ENCODE results near the gene SYAP1. TPM values are rescaled to one million over a fixed set of nuclear protein-coding genes. Genes with fewer than 3 reads are reported as not detected.

The SYAP1 gene
- total RNA-seq, 1 experiment from 2014 or later, result 18.5 TPM

DNA sequence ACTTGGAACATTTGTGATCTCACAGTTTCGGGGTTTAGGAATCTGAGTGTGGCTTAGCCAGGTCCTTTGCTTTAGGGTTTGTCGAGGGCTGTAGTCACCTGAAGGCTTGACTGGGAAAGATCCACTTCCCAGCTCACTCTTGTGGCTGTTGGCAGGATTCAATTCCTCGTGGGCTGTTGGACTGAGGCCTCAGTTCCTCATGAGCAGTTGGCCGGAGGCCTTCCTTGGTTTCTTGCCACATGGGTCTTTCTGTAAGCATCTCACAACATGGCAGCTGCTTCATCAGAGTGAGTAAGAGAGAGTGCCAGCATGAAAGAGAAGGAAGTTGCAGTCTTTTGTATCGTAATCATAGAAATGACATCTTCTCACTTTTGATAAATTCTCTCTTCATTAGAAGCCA, 77.9 kb downstream of the SYAP1 start (continued):
- TF ChIP-seq, protein P1, sequence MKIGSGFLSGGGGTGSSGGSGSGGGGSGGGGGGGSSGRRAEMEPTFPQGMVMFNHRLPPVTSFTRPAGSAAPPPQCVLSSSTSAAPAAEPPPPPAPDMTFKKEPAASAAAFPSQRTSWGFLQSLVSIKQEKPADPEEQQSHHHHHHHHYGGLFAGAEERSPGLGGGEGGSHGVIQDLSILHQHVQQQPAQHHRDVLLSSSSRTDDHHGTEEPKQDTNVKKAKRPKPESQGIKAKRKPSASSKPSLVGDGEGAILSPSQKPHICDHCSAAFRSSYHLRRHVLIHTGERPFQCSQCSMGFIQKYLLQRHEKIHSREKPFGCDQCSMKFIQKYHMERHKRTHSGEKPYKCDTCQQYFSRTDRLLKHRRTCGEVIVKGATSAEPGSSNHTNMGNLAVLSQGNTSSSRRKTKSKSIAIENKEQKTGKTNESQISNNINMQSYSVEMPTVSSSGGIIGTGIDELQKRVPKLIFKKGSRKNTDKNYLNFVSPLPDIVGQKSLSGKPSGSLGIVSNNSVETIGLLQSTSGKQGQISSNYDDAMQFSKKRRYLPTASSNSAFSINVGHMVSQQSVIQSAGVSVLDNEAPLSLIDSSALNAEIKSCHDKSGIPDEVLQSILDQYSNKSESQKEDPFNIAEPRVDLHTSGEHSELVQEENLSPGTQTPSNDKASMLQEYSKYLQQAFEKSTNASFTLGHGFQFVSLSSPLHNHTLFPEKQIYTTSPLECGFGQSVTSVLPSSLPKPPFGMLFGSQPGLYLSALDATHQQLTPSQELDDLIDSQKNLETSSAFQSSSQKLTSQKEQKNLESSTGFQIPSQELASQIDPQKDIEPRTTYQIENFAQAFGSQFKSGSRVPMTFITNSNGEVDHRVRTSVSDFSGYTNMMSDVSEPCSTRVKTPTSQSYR (CRISPR knock-in tag; IDR thresholded peaks at IDR 0.05), result no peak
- TF ChIP-seq ZNF423 (CRISPR knock-in tag; IDR thresholded peaks at IDR 0.05) (no peak), NR1H2 (CRISPR knock-in tag; IDR thresholded peaks at IDR 0.05) (no peak)

DNA sequence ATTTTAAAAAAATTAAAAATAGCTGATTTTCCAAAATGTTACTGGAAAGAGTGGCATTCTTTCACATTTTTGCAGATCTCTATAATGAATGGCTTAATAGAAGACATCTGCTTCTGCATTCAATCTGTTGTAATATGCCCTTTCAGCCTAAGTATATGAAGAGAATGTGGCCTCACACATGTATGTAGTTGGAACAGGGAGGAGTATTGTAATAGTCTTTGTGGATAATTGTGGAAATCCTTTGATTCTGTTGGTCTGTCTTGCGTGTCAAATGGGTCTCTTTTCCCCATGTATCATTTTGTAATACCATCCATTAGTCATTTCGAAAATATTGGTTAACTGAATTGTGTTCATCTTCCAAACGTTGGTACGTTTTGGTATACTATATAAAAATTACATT, 78.4 kb downstream of the SYAP1 start:
- H3K27me3 Mint-ChIP-seq (ENCODE audit: low read depth), result no peaks in the 10 kb centered on the region
- H3K27ac Mint-ChIP-seq, result no peak overlapping the region
- H3K4me3 Mint-ChIP-seq, result no peak overlapping the region
- H3K36me3 Mint-ChIP-seq, result peaks cover 21% of the 10 kb centered on the region
- H3K9me3 Mint-ChIP-seq, result no peaks in the 10 kb centered on the region
- TF ChIP-seq SOX15 (CRISPR knock-in tag; IDR thresholded peaks at IDR 0.05), result no peak
- TF ChIP-seq ZNF317 (CRISPR knock-in tag; IDR thresholded peaks at IDR 0.05; ENCODE audit: borderline replicate concordance, low read depth), result no peak
- no peak for ATAC-seq
- ChIA-PET CTCF (no interaction called here), POLR2A (no interaction called here)
- no peaks in the 10 kb centered on the region for H3K4me1 Mint-ChIP-seq
- DNase-seq (ENCODE audit: low spot score), result no peak

DNA sequence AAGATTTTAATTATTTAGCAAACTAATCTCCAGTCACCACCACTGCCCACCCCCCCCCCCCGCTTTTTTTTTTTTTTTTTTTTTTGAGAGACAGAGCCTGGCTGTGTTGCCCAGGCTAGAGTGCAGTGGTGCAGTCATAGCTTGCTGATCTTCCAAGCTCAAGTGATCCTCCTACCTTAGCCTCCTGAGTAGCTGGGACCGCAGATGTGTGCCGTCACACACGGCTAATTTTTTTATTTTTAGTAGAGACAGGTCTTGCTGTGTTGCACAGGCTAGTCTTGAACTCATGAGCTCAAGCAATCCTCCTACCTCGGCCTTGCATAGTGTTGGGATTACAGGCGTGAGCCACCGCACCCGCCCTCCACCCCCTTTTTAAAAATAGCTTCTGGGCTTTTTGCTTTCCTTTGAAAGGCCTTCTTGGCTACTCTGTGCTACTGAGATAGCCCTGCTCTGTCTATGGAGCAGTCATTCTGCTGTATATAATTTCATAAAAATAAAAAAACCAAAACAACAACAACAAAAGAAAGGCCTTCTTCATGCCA, 85.6 kb downstream of the SYAP1 start:
- Mint-ChIP-seq H3K27me3 (ENCODE audit: low read depth) (no peaks in the 10 kb centered on the region), H3K4me1 (peaks cover 15% of the 10 kb centered on the region), H3K4me3 (no peak overlapping the region), H3K27ac (no peak overlapping the region), H3K9me3 (no peaks in the 10 kb centered on the region), H3K36me3 (peaks cover 5% of the 10 kb centered on the region; the same call in 1 of the 2 replicates)
- ATAC-seq, result no peak
- CTCF ChIA-PET, result no interaction called here
- POLR2A ChIA-PET, result no interaction called here
- no peak for DNase-seq (ENCODE audit: low spot score)
- TF ChIP-seq, protein P2, sequence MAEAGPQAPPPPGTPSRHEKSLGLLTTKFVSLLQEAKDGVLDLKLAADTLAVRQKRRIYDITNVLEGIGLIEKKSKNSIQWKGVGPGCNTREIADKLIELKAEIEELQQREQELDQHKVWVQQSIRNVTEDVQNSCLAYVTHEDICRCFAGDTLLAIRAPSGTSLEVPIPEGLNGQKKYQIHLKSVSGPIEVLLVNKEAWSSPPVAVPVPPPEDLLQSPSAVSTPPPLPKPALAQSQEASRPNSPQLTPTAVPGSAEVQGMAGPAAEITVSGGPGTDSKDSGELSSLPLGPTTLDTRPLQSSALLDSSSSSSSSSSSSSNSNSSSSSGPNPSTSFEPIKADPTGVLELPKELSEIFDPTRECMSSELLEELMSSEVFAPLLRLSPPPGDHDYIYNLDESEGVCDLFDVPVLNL (CRISPR knock-in tag; IDR thresholded peaks at IDR 0.05; ENCODE audit: borderline replicate concordance, low read depth), result no peak
- TF ChIP-seq RELA (CRISPR knock-in tag; IDR thresholded peaks at IDR 0.05; ENCODE audit: borderline replicate concordance), result no peak
- TF ChIP-seq, protein P3, sequence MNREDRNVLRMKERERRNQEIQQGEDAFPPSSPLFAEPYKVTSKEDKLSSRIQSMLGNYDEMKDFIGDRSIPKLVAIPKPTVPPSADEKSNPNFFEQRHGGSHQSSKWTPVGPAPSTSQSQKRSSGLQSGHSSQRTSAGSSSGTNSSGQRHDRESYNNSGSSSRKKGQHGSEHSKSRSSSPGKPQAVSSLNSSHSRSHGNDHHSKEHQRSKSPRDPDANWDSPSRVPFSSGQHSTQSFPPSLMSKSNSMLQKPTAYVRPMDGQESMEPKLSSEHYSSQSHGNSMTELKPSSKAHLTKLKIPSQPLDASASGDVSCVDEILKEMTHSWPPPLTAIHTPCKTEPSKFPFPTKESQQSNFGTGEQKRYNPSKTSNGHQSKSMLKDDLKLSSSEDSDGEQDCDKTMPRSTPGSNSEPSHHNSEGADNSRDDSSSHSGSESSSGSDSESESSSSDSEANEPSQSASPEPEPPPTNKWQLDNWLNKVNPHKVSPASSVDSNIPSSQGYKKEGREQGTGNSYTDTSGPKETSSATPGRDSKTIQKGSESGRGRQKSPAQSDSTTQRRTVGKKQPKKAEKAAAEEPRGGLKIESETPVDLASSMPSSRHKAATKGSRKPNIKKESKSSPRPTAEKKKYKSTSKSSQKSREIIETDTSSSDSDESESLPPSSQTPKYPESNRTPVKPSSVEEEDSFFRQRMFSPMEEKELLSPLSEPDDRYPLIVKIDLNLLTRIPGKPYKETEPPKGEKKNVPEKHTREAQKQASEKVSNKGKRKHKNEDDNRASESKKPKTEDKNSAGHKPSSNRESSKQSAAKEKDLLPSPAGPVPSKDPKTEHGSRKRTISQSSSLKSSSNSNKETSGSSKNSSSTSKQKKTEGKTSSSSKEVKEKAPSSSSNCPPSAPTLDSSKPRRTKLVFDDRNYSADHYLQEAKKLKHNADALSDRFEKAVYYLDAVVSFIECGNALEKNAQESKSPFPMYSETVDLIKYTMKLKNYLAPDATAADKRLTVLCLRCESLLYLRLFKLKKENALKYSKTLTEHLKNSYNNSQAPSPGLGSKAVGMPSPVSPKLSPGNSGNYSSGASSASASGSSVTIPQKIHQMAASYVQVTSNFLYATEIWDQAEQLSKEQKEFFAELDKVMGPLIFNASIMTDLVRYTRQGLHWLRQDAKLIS (CRISPR knock-in tag; IDR thresholded peaks at IDR 0.05; ENCODE audit: borderline replicate concordance), result no peak
- TF ChIP-seq, protein P4, sequence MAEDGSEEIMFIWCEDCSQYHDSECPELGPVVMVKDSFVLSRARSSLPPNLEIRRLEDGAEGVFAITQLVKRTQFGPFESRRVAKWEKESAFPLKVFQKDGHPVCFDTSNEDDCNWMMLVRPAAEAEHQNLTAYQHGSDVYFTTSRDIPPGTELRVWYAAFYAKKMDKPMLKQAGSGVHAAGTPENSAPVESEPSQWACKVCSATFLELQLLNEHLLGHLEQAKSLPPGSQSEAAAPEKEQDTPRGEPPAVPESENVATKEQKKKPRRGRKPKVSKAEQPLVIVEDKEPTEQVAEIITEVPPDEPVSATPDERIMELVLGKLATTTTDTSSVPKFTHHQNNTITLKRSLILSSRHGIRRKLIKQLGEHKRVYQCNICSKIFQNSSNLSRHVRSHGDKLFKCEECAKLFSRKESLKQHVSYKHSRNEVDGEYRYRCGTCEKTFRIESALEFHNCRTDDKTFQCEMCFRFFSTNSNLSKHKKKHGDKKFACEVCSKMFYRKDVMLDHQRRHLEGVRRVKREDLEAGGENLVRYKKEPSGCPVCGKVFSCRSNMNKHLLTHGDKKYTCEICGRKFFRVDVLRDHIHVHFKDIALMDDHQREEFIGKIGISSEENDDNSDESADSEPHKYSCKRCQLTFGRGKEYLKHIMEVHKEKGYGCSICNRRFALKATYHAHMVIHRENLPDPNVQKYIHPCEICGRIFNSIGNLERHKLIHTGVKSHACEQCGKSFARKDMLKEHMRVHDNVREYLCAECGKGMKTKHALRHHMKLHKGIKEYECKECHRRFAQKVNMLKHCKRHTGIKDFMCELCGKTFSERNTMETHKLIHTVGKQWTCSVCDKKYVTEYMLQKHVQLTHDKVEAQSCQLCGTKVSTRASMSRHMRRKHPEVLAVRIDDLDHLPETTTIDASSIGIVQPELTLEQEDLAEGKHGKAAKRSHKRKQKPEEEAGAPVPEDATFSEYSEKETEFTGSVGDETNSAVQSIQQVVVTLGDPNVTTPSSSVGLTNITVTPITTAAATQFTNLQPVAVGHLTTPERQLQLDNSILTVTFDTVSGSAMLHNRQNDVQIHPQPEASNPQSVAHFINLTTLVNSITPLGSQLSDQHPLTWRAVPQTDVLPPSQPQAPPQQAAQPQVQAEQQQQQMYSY (CRISPR knock-in tag; IDR thresholded peaks at IDR 0.05), result no peak
- TF ChIP-seq, protein P5, sequence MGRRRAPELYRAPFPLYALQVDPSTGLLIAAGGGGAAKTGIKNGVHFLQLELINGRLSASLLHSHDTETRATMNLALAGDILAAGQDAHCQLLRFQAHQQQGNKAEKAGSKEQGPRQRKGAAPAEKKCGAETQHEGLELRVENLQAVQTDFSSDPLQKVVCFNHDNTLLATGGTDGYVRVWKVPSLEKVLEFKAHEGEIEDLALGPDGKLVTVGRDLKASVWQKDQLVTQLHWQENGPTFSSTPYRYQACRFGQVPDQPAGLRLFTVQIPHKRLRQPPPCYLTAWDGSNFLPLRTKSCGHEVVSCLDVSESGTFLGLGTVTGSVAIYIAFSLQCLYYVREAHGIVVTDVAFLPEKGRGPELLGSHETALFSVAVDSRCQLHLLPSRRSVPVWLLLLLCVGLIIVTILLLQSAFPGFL (CRISPR knock-in tag; IDR thresholded peaks at IDR 0.05; ENCODE audit: borderline replicate concordance), result no peak
- TF ChIP-seq, protein P6, sequence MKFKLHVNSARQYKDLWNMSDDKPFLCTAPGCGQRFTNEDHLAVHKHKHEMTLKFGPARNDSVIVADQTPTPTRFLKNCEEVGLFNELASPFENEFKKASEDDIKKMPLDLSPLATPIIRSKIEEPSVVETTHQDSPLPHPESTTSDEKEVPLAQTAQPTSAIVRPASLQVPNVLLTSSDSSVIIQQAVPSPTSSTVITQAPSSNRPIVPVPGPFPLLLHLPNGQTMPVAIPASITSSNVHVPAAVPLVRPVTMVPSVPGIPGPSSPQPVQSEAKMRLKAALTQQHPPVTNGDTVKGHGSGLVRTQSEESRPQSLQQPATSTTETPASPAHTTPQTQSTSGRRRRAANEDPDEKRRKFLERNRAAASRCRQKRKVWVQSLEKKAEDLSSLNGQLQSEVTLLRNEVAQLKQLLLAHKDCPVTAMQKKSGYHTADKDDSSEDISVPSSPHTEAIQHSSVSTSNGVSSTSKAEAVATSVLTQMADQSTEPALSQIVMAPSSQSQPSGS (CRISPR knock-in tag; IDR thresholded peaks at IDR 0.05; ENCODE audit: borderline replicate concordance, low read depth), result no peak
- TF ChIP-seq IRF2 (CRISPR knock-in tag; IDR thresholded peaks at IDR 0.05; ENCODE audit: borderline replicate concordance, low read depth), result no peak
- TF ChIP-seq, protein P7, sequence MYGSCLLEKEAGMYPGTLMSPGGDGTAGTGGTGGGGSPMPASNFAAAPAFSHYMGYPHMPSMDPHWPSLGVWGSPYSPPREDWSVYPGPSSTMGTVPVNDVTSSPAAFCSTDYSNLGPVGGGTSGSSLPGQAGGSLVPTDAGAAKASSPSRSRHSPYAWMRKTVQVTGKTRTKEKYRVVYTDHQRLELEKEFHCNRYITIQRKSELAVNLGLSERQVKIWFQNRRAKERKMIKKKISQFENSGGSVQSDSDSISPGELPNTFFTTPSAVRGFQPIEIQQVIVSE (CRISPR knock-in tag; IDR thresholded peaks at IDR 0.05; ENCODE audit: borderline replicate concordance), result no peak
- TF ChIP-seq ATF1 (CRISPR knock-in tag; IDR thresholded peaks at IDR 0.05), result no peak
- TF ChIP-seq, protein P8, sequence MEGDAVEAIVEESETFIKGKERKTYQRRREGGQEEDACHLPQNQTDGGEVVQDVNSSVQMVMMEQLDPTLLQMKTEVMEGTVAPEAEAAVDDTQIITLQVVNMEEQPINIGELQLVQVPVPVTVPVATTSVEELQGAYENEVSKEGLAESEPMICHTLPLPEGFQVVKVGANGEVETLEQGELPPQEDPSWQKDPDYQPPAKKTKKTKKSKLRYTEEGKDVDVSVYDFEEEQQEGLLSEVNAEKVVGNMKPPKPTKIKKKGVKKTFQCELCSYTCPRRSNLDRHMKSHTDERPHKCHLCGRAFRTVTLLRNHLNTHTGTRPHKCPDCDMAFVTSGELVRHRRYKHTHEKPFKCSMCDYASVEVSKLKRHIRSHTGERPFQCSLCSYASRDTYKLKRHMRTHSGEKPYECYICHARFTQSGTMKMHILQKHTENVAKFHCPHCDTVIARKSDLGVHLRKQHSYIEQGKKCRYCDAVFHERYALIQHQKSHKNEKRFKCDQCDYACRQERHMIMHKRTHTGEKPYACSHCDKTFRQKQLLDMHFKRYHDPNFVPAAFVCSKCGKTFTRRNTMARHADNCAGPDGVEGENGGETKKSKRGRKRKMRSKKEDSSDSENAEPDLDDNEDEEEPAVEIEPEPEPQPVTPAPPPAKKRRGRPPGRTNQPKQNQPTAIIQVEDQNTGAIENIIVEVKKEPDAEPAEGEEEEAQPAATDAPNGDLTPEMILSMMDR (IDR thresholded peaks at IDR 0.05), result no peak
